PC-9 (cell line): Measurements from ENCODE around the gene GNG13. TPM values are rescaled to one million over a fixed set of nuclear protein-coding genes. Genes with fewer than 3 reads are reported as not detected.

Source experiments
- BruUV-seq: library from RNA; stranded (reverse); fragments of 400-500 nt; replicated peaks from 2 replicates; lab custom pipeline; 2021; lab: Mats Ljungman, UMichigan
- CTCF ChIA-PET: fragments of 300-600 bp; sonication (Branson Sonifier 250); formaldehyde crosslinking; loops from one replicate; lab custom pipeline; 2022; ENCODE audit warnings: antibody characterized with exemption; lab: Charles Lee
- POLR2A ChIA-PET: fragments of 300-600 bp; sonication (Branson Sonifier 250); formaldehyde crosslinking; loops from one replicate; lab custom pipeline; 2022; ENCODE audit warnings: antibody characterized with exemption; ENCODE audit not compliant: unreplicated experiment; lab: Charles Lee
- DNase-seq, 2 experiments: peaks; one replicate each; pipeline versions ENCODE4 v3.0.0 to v3.0.0-alpha.2; 2015 to 2022; ENCODE audit warnings: mixed read lengths in 1 of 2
- H2AFZ ChIP-seq: fragments of 200-600 bp; sonication (generic); 2 replicates; pipeline ENCODE4 v1.8.1; 2017; ENCODE audit warnings: antibody characterized with exemption
- H3F3A ChIP-seq: fragments of 200-600 bp; sonication (generic); 2 replicates; pipeline ENCODE4 v1.8.1; 2017; ENCODE audit warnings: antibody characterized with exemption, mild to moderate bottlenecking, low read depth; ENCODE audit not compliant: insufficient read depth
- H3K27ac ChIP-seq: fragments of 200-600 bp; sonication (generic); 2 replicates; pipeline ENCODE4 v1.6.1; 2016; ENCODE audit warnings: mixed run types
- H3K27me3 ChIP-seq: fragments of 200-600 bp; sonication (generic); 2 replicates; pipeline ENCODE4 v1.6.1; 2016; ENCODE audit warnings: low read depth, mixed run types; ENCODE audit not compliant: insufficient read depth
- H3K36me3 ChIP-seq: fragments of 200-600 bp; sonication (generic); 2 replicates; pipeline ENCODE4 v1.6.1; 2016; ENCODE audit warnings: low read depth, mixed run types
- H3K4me1 ChIP-seq: fragments of 200-600 bp; sonication (generic); replicated peaks from 2 replicates; pipeline ENCODE4 v1.6.1; 2016; ENCODE audit warnings: mixed run types; ENCODE audit not compliant: insufficient read depth
- H3K4me2 ChIP-seq: fragments of 200-600 bp; sonication (generic); 2 replicates; pipeline ENCODE4 v1.6.1; 2017; ENCODE audit warnings: mixed run types
- H3K4me3 ChIP-seq: fragments of 200-600 bp; sonication (generic); 2 replicates; pipeline ENCODE4 v1.6.1; 2016; ENCODE audit warnings: mixed run types
- H3K79me2 ChIP-seq: fragments of 200-600 bp; sonication (generic); 2 replicates; pipeline ENCODE4 v1.6.1; 2017; ENCODE audit warnings: low read depth, mixed run types
- H3K9me2 ChIP-seq: fragments of 200-600 bp; sonication (generic); 2 replicates; pipeline ENCODE4 v1.8.1; 2017; ENCODE audit warnings: mild to moderate bottlenecking; ENCODE audit not compliant: insufficient read depth
- H3K9me3 ChIP-seq: fragments of 200-600 bp; sonication (generic); 2 replicates; pipeline ENCODE4 v1.8.1; 2016; ENCODE audit warnings: low read depth; ENCODE audit not compliant: insufficient read depth
- H4K20me1 ChIP-seq: fragments of 200-600 bp; sonication (generic); 2 replicates; pipeline ENCODE4 v1.8.1; 2017; ENCODE audit not compliant: insufficient read depth
- CTCF ChIP-seq: fragments of 200-600 bp; sonication (generic); conservative IDR thresholded peaks from 2 replicates; pipeline ENCODE4 v1.6.1; 2017; ENCODE audit warnings: mixed run types, antibody characterized with exemption, mild to moderate bottlenecking, moderate library complexity
- EZH2 ChIP-seq: fragments of 200-600 bp; sonication (generic); IDR thresholded peaks from 2 replicates; pipeline ENCODE4 v1.8.0; 2017; ENCODE audit warnings: antibody characterized with exemption, low read depth
- intact Hi-C: fragments of 100-400 bp; cut with micrococcal nuclease; formaldehyde crosslinking; loops from one replicate; pipeline ENCODE4 v1.10.0; 2022; ENCODE audit not compliant: unreplicated experiment
- total RNA-seq: library from RNA; stranded (reverse); gene quantifications from 2 replicates; pipeline ENCODE4 v1.2.3, GENCODE V29; 2021

The GNG13 gene
- total RNA-seq, 1 experiment from 2014 or later: not detected

GRCh38 chr16:802461-802860, 1.9 kb upstream of the GNG13 start:
- POLR2A ChIA-PET: no interaction called here
- Histone ChIP-seq H3K4me1 (no peaks in the 10 kb centered on the region), H3K27ac (no peak overlapping the region), H3K36me3 (no peaks in the 10 kb centered on the region), H3K4me2 (no peak overlapping the region), H2AFZ (no peak overlapping the region), H3K9me3 (no peaks in the 10 kb centered on the region), H3F3A (peaks cover 15% of the 10 kb centered on the region; the same call in 1 of the 2 replicates), H4K20me1 (no peaks in the 10 kb centered on the region; the same call in none of the 2 replicates), H3K9me2 (no peaks in the 10 kb centered on the region), H3K27me3 (peaks cover 27% of the 10 kb centered on the region), H3K79me2 (peaks cover 9% of the 10 kb centered on the region; the same call in 1 of the 2 replicates), H3K4me3 (no peak overlapping the region)
- no peak for DNase-seq
- TF ChIP-seq CTCF (no peak), EZH2 (no peak)
- CTCF ChIA-PET: no interaction called here
- intact Hi-C loops: no loop called here
- BruUV-seq: no TSS peak

GRCh38 chr16:801584-802363, 1.2 kb upstream of the GNG13 start:
- H3K27me3 ChIP-seq: peaks cover 27% of the 10 kb centered on the region
- POLR2A ChIA-PET: no interaction called here

More at GRCh38 chr16:801584-802363, 1.2 kb upstream of the GNG13 start:
- Histone ChIP-seq H3K36me3 (no peaks in the 10 kb centered on the region), H3K27ac (no peak overlapping the region), H3K4me1 (peaks cover 1% of the 10 kb centered on the region; the same call in 1 of the 2 replicates), H3K4me2 (no peak overlapping the region), H2AFZ (no peak overlapping the region), H3K4me3 (no peak overlapping the region), H3K9me3 (no peaks in the 10 kb centered on the region), H3F3A (peaks cover 16% of the 10 kb centered on the region; the same call in 1 of the 2 replicates), H3K79me2 (peaks cover 9% of the 10 kb centered on the region; the same call in 1 of the 2 replicates), H4K20me1 (peaks cover 6% of the 10 kb centered on the region), H3K9me2 (no peaks in the 10 kb centered on the region)
- intact Hi-C loops: no loop called here
- BruUV-seq: no TSS peak
- CTCF ChIA-PET: no interaction called here
- TF ChIP-seq EZH2: no peak
- no peak for TF ChIP-seq CTCF
- no peak for DNase-seq
